Ishikawa (cell line): ENCODE data around the gene TXK.

Experiments
- CEBPB ChIP-seq: IDR thresholded peaks from 2 replicates; pipeline ENCODE4 v1.6.1; 2012
- CREB1 ChIP-seq: IDR thresholded peaks from 2 replicates; pipeline ENCODE4 v1.6.1; 2012; ENCODE audit warnings: low read depth
- EGR1 ChIP-seq: IDR thresholded peaks from 2 replicates; pipeline ENCODE4 v1.6.1; 2012
- FOXM1 ChIP-seq: IDR thresholded peaks from 2 replicates; pipeline ENCODE4 v1.6.1; 2012; ENCODE audit warnings: low read depth, borderline replicate concordance
- NFIC ChIP-seq: IDR thresholded peaks from 2 replicates; pipeline ENCODE4 v1.6.1; 2012
- RAD21 ChIP-seq: IDR thresholded peaks from 2 replicates; pipeline ENCODE4 v1.6.1; 2012; ENCODE audit warnings: low read depth
- TCF12 ChIP-seq: IDR thresholded peaks from 2 replicates; pipeline ENCODE4 v1.6.1; 2012; ENCODE audit warnings: low read depth
- TEAD4 ChIP-seq: IDR thresholded peaks from 2 replicates; pipeline ENCODE4 v1.6.1; 2012
- ZBTB7A ChIP-seq: IDR thresholded peaks from 2 replicates; pipeline ENCODE4 v1.6.1; 2012; ENCODE audit warnings: low read depth
- TF ChIP-seq, protein P1 (sequence below): IDR thresholded peaks from 2 replicates; pipeline ENCODE4 v1.6.1; 2012; ENCODE audit warnings: low read depth, mild to moderate bottlenecking
- TF ChIP-seq, protein P2 (sequence below): IDR thresholded peaks from 2 replicates; pipeline ENCODE4 v1.6.1; 2012

TXK gene

DNA sequence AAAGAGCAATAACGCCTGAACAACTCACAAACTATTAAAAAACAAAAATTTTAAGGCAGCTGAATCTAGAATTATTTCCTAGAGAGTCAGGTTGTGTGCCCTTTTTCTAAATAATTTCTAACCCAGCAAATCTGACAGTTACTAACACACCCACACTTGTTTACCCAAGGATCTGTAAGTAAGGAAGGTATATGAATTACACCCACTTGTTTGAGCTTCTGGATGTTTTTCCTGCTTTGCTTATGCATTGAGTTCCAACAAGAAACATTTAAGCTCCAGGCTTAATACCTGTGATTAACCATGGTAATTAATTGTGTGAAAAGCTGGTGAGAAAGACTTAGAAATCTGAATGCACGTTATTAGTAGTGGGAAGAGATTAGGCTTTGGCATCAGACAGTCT lies 115.9 kb downstream of the TXK start:
- TF ChIP-seq CEBPB: no peak
- TF ChIP-seq TEAD4: no peak
- no peak for TF ChIP-seq TCF12
- no peak for TF ChIP-seq CREB1
- TF ChIP-seq EGR1: no peak
- TF ChIP-seq RAD21: no peak
- TF ChIP-seq FOXM1: no peak
- no peak for TF ChIP-seq NFIC
- TF ChIP-seq, protein P1, sequence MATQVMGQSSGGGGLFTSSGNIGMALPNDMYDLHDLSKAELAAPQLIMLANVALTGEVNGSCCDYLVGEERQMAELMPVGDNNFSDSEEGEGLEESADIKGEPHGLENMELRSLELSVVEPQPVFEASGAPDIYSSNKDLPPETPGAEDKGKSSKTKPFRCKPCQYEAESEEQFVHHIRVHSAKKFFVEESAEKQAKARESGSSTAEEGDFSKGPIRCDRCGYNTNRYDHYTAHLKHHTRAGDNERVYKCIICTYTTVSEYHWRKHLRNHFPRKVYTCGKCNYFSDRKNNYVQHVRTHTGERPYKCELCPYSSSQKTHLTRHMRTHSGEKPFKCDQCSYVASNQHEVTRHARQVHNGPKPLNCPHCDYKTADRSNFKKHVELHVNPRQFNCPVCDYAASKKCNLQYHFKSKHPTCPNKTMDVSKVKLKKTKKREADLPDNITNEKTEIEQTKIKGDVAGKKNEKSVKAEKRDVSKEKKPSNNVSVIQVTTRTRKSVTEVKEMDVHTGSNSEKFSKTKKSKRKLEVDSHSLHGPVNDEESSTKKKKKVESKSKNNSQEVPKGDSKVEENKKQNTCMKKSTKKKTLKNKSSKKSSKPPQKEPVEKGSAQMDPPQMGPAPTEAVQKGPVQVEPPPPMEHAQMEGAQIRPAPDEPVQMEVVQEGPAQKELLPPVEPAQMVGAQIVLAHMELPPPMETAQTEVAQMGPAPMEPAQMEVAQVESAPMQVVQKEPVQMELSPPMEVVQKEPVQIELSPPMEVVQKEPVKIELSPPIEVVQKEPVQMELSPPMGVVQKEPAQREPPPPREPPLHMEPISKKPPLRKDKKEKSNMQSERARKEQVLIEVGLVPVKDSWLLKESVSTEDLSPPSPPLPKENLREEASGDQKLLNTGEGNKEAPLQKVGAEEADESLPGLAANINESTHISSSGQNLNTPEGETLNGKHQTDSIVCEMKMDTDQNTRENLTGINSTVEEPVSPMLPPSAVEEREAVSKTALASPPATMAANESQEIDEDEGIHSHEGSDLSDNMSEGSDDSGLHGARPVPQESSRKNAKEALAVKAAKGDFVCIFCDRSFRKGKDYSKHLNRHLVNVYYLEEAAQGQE: no peak
- no peak for TF ChIP-seq ZBTB7A
- TF ChIP-seq, protein P2, sequence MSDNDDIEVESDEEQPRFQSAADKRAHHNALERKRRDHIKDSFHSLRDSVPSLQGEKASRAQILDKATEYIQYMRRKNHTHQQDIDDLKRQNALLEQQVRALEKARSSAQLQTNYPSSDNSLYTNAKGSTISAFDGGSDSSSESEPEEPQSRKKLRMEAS: no peak

DNA sequence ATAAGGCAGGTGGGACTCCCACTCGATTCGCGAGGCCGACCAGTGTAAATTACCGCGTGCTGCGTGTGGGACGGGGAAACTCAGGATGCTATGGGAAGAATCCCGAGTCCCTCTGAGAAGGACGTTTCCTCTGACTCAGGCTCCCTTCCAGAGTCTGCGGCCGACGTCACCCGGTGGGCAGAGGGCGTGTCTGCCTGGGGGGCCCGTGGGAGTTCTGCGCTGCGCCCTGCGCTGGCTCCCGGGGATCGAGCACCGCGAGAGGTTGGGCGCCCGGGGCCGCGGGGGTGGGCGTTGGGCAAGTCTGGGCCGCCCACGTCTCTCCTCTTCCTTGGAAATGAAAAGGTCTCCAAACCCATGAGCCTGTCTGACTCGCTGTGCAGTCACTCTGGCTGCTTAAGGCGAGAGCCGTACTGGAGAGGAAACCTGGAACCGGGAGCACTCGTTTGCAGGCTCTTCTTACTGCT lies 116.9 kb downstream of the TXK start:
- no peak for TF ChIP-seq ZBTB7A
- TF ChIP-seq, protein P2: peak; percentile 15; the same call in 1 of the 2 replicates
- peak; percentile 84 for TF ChIP-seq EGR1
